Fibroblast of lung (primary cell): Measurements from ENCODE around the gene SLC1A1. TPM values are rescaled to one million over a fixed set of nuclear protein-coding genes. Genes with fewer than 3 reads are reported as not detected.

ENCODE experiments used
- DNase-seq, 2 donors: peaks; one replicate each; pipeline versions ENCODE4 v3.0.0 to v3.0.0-alpha.2; 2010; ENCODE audit warnings: low read depth in 2 of 2
- H2AFZ ChIP-seq: 2 replicates; pipeline ENCODE4 v1.5.1; 2012; ENCODE audit warnings: low read length, control low read depth, inconsistent platforms
- H3K27ac ChIP-seq: 2 replicates; pipeline ENCODE4 v1.5.1; 2011; ENCODE audit warnings: low read length, control low read depth; ENCODE audit not compliant: insufficient read depth
- H3K27me3 ChIP-seq: 2 replicates; pipeline ENCODE4 v1.5.1; 2011; ENCODE audit warnings: mild to moderate bottlenecking, low read length; ENCODE audit not compliant: control insufficient read depth, insufficient read depth
- H3K36me3 ChIP-seq: 2 replicates; pipeline ENCODE4 v1.5.1; 2011; ENCODE audit warnings: low read length; ENCODE audit not compliant: control insufficient read depth, insufficient read depth
- H3K4me1 ChIP-seq: 2 replicates; pipeline ENCODE4 v1.5.1; 2011; ENCODE audit warnings: low read length; ENCODE audit not compliant: control insufficient read depth, insufficient read depth; ENCODE audit errors: extremely low read depth
- H3K4me2 ChIP-seq: 2 replicates; pipeline ENCODE4 v1.5.1; 2011; ENCODE audit warnings: low read length, control low read depth; ENCODE audit not compliant: insufficient read depth; ENCODE audit errors: extremely low read depth
- H3K4me3 ChIP-seq, 4 experiments: fragments of 200-600 bp in 1 of 4; sonication (generic) in 1 of 4; replicated peaks in 1 of 4; 2 replicates each; pipeline ENCODE4 v1.5.1; 2011 to 2016; ENCODE audit warnings: low read length in 4 of 4, low read depth in 3 of 4, mild to moderate bottlenecking in 3 of 4, control low read depth in 2 of 4, inconsistent platforms in 1 of 4, mixed read lengths in 1 of 4; ENCODE audit not compliant: insufficient read depth in 1 of 4; ENCODE audit errors: control extremely low read depth in 1 of 4
- H3K79me2 ChIP-seq: 2 replicates; pipeline ENCODE4 v1.5.1; 2012; ENCODE audit warnings: mild to moderate bottlenecking, low read length, inconsistent platforms; ENCODE audit not compliant: control insufficient read depth, insufficient read depth
- H3K9ac ChIP-seq: 2 replicates; pipeline ENCODE4 v1.5.1; 2011; ENCODE audit warnings: mild to moderate bottlenecking, low read length, control low read depth; ENCODE audit not compliant: insufficient read depth
- H3K9me3 ChIP-seq: 2 replicates; pipeline ENCODE4 v1.5.1; 2012; ENCODE audit warnings: low read depth, low read length; ENCODE audit not compliant: control insufficient read depth, insufficient read depth
- H4K20me1 ChIP-seq: 2 replicates; pipeline ENCODE4 v1.5.1; 2011; ENCODE audit warnings: low read length; ENCODE audit not compliant: control insufficient read depth, insufficient read depth; ENCODE audit errors: extremely low read depth
- EZH2 ChIP-seq: IDR thresholded peaks from 2 replicates; pipeline ENCODE4 v1.5.1; 2012; ENCODE audit warnings: low read length, control low read depth, mild to moderate bottlenecking; ENCODE audit errors: missing control alignments
- polyA plus RNA-seq, 2 donors: library from polyadenylated mRNA; depleted of rRNA in 1 of 2; stranded (reverse) in 1 of 2; unstranded in 1 of 2; fragments of >200 nt; gene quantifications; 2 replicates each; pipeline ENCODE4 v1.2.1, GENCODE V29; 2011 to 2012; ENCODE audit warnings: missing spikeins in 1 of 2
- total RNA-seq: library from RNA; depleted of rRNA; stranded (reverse); fragments of >200 nt; gene quantifications from 2 replicates; pipeline ENCODE4 v1.2.1, GENCODE V29; 2014
- TF ChIP-seq, protein P1 (sequence below), 2 donors: IDR thresholded peaks in 1 of 2; conservative IDR thresholded peaks in 1 of 2; 1 replicate in 1 of 2; 2 replicates in 1 of 2; pipeline ENCODE4 v1.5.1; 2011 to 2012; ENCODE audit warnings: low read length in 2 of 2, control low read depth in 1 of 2, inconsistent platforms in 1 of 2, low read depth in 1 of 2, mild to moderate bottlenecking in 1 of 2

SLC1A1 gene
- total and polyA plus RNA-seq, 2 donors (not counting 1 experiment from before 2014, with no cell fraction given) = 4.5 to 64.1 TPM

- Histone ChIP-seq H3K9me3 (no peaks in the 10 kb centered on the region), H3K27me3 (no peaks in the 10 kb centered on the region), H3K4me2 (no peak overlapping the region), H3K9ac (no peak overlapping the region), H3K27ac (no peak overlapping the region), H3K79me2 (no peaks in the 10 kb centered on the region), H2AFZ (no peak overlapping the region), H3K4me1 (no peaks in the 10 kb centered on the region), H3K4me3 (no peak overlapping the region), H4K20me1 (no peaks in the 10 kb centered on the region), H3K36me3 (no peaks in the 10 kb centered on the region)
- TF ChIP-seq, protein P1, sequence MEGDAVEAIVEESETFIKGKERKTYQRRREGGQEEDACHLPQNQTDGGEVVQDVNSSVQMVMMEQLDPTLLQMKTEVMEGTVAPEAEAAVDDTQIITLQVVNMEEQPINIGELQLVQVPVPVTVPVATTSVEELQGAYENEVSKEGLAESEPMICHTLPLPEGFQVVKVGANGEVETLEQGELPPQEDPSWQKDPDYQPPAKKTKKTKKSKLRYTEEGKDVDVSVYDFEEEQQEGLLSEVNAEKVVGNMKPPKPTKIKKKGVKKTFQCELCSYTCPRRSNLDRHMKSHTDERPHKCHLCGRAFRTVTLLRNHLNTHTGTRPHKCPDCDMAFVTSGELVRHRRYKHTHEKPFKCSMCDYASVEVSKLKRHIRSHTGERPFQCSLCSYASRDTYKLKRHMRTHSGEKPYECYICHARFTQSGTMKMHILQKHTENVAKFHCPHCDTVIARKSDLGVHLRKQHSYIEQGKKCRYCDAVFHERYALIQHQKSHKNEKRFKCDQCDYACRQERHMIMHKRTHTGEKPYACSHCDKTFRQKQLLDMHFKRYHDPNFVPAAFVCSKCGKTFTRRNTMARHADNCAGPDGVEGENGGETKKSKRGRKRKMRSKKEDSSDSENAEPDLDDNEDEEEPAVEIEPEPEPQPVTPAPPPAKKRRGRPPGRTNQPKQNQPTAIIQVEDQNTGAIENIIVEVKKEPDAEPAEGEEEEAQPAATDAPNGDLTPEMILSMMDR (conservative IDR thresholded peaks at IDR 0.05 in 1 of 2, IDR thresholded peaks at IDR 0.05 in 1 of 2; ENCODE audit: low read depth in 1 of 2, low read length in 2 of 2) = no peak
- TF ChIP-seq EZH2 = no peak
- DNase-seq = no peak
Measured at GRCh38 chr9:4622016-4622415, 131.7 kb downstream of the SLC1A1 start.

DNA sequence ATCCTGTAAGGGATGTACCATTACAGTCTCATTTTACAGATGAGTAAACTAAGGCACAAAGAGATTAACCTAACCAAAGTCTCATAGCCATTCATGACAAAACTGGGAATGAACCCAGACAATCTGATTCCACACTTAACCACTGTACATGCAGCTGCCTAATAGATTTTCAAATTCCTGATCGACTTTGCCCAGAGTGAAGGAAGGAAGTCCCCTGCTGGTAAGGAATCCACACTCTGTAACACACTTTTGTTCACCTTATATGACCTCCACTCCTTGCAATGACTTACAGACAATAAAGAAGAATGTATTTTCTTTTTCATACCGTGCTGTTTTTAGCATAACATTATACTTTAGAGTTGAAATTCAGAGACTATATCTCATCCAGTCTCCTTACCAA lies 140.6 kb downstream of the SLC1A1 start:
- H3K4me2 ChIP-seq = no peak overlapping the region
- H3K27me3 ChIP-seq = no peaks in the 10 kb centered on the region
- no peaks in the 10 kb centered on the region for H3K36me3 ChIP-seq
- TF ChIP-seq, protein P1 (conservative IDR thresholded peaks at IDR 0.05 in 1 of 2, IDR thresholded peaks at IDR 0.05 in 1 of 2; ENCODE audit: low read depth in 1 of 2, low read length in 2 of 2) = no peak
- TF ChIP-seq EZH2 = no peak
- no peak overlapping the region for H3K9ac ChIP-seq
- no peaks in the 10 kb centered on the region for H3K4me1 ChIP-seq
- H3K4me3 ChIP-seq = no peak overlapping the region
- H4K20me1 ChIP-seq = no peaks in the 10 kb centered on the region
- H2AFZ ChIP-seq = no peak overlapping the region
- H3K27ac ChIP-seq = no peak overlapping the region
- no peaks in the 10 kb centered on the region for H3K9me3 ChIP-seq
- peak in 1 of 2 donors; percentile 16 for DNase-seq
- H3K79me2 ChIP-seq = no peaks in the 10 kb centered on the region

Other genes with a start within 250 kb of the SLC1A1 start
- gene GLIS3, start 190.4 kb upstream of the SLC1A1 start, total RNA-seq = 22.3 and 27.5 TPM in 2 replicates
- 4.2 and 5.3 TPM in 2 replicates for gene GLIS3, start 190.4 kb upstream of the SLC1A1 start, polyA plus RNA-seq
- 5.1 and 8.9 TPM in 2 replicates for gene PLPP6, start 171.8 kb downstream of the SLC1A1 start, total RNA-seq
- gene PLPP6, start 171.8 kb downstream of the SLC1A1 start, polyA plus RNA-seq = 6.7 and 9.1 TPM in 2 replicates
- gene SPATA6L, start 176.0 kb downstream of the SLC1A1 start, total RNA-seq = 0.77 and 1.2 TPM in 2 replicates
- 0.45 and 0.54 TPM in 2 replicates for gene SPATA6L, start 176.0 kb downstream of the SLC1A1 start, polyA plus RNA-seq
- gene CDC37L1, start 189.1 kb downstream of the SLC1A1 start, total RNA-seq = 15.4 and 16.7 TPM in 2 replicates
- gene CDC37L1, start 189.1 kb downstream of the SLC1A1 start, polyA plus RNA-seq = 9.2 and 15.2 TPM in 2 replicates